GM12878 (cell line): Measurements from ENCODE around the gene AKAP13. TPM values are rescaled to one million over a fixed set of nuclear protein-coding genes. Genes with fewer than 3 reads are reported as not detected.

ENCODE experiments used
- ATF2 ChIP-seq: IDR thresholded peaks from 2 replicates; pipeline ENCODE4 v1.6.1; 2012; ENCODE audit warnings: low read length, inconsistent platforms
- ATF7 ChIP-seq: fragments of 450-650 bp; IDR thresholded peaks from 2 replicates; pipeline ENCODE4 v1.6.1; 2016; ENCODE audit warnings: low read depth, mild to moderate bottlenecking
- BHLHE40 ChIP-seq, 2 experiments: fragments of 450-650 bp in 1 of 2; IDR thresholded peaks; 2 replicates each; pipeline ENCODE4 v1.6.1; 2011 to 2017; ENCODE audit warnings: low read depth in 2 of 2, borderline replicate concordance in 1 of 2, improper control_type of control experiment in 1 of 2, low read length in 1 of 2, mild to moderate bottlenecking in 1 of 2
- CBX3 ChIP-seq: fragments of 200-600 bp; sonication (generic); IDR thresholded peaks from 2 replicates; pipeline ENCODE4 v1.6.1; 2016; ENCODE audit warnings: low read depth, borderline replicate concordance
- EED ChIP-seq: sonication (generic); IDR thresholded peaks from 2 replicates; pipeline ENCODE4 v1.6.1; 2016; ENCODE audit warnings: antibody characterized with exemption, low read depth
- IRF4 ChIP-seq: IDR thresholded peaks from 2 replicates; pipeline ENCODE4 v1.6.1; 2011; ENCODE audit warnings: low read depth, low read length
- MEF2A ChIP-seq: IDR thresholded peaks from 2 replicates; pipeline ENCODE4 v1.6.1; 2011; ENCODE audit warnings: low read depth, mild to moderate bottlenecking, low read length, moderate library complexity; ENCODE audit not compliant: insufficient read depth
- MTA3 ChIP-seq: IDR thresholded peaks from 2 replicates; pipeline ENCODE4 v1.6.1; 2012; ENCODE audit warnings: low read length, inconsistent platforms, borderline replicate concordance
- MXI1 ChIP-seq: fragments of 150-350 bp; IDR thresholded peaks from 2 replicates; pipeline ENCODE4 v1.6.1; 2011; ENCODE audit warnings: low read depth, mild to moderate bottlenecking, inconsistent platforms, low read length, improper control_type of control experiment
- NBN ChIP-seq: fragments of 450-650 bp; IDR thresholded peaks from 2 replicates; pipeline ENCODE4 v1.6.1; 2016
- PAX5 ChIP-seq: IDR thresholded peaks from 2 replicates; pipeline ENCODE4 v1.6.1; 2011; ENCODE audit warnings: low read depth, low read length, borderline replicate concordance
- RFX5 ChIP-seq: IDR thresholded peaks from 2 replicates; pipeline ENCODE4 v1.6.1; 2011; ENCODE audit warnings: low read depth, low read length, improper control_type of control experiment
- STAT1 ChIP-seq: fragments of 450-650 bp; conservative IDR thresholded peaks from 2 replicates; pipeline ENCODE4 v1.6.1; 2014; ENCODE audit warnings: antibody characterized with exemption, mild to moderate bottlenecking
- TAF1 ChIP-seq: IDR thresholded peaks from 2 replicates; pipeline ENCODE4 v1.6.1; 2011; ENCODE audit warnings: mild to moderate bottlenecking, low read depth, low read length, borderline replicate concordance
- TBL1XR1 ChIP-seq: IDR thresholded peaks from 2 replicates; pipeline ENCODE4 v1.6.1; 2012; ENCODE audit warnings: low read depth, low read length, improper control_type of control experiment
- USF1 ChIP-seq: IDR thresholded peaks from 2 replicates; pipeline ENCODE4 v1.6.1; 2011; ENCODE audit warnings: borderline replicate concordance, low read depth, mild to moderate bottlenecking, moderate library complexity, mixed read lengths, low read length; ENCODE audit not compliant: insufficient read depth; ENCODE audit errors: extremely low read length
- ZBED1 ChIP-seq: IDR thresholded peaks from 2 replicates; pipeline ENCODE4 v1.6.1; 2016; ENCODE audit warnings: borderline replicate concordance
- ZNF24 ChIP-seq: fragments of 450-650 bp; IDR thresholded peaks from 2 replicates; pipeline ENCODE4 v1.6.1; 2017; ENCODE audit warnings: antibody characterized with exemption, mild to moderate bottlenecking
- polyA plus RNA-seq, 11 experiments: library from polyadenylated mRNA; depleted of rRNA in 4 of 11; unstranded in 6 of 11; stranded (reverse) in 5 of 11; fragments of >200 nt; fragmentation: Nextera tagmentation in 4 of 11; fragmentation: Illumina TruSeq in 1 of 11; extraction: Ambion mirVana in 4 of 11; extraction: Trizol in 1 of 11; gene quantifications; 1 replicate in 1 of 11; 2 replicates in 10 of 11; pipeline versions ENCODE4 v1.2.1 to v1.2.3, GENCODE V29; 2011 to 2016; ENCODE audit warnings: inconsistent platforms in 2 of 11, missing spikeins in 2 of 11, low read depth in 1 of 11
- total RNA-seq, 4 experiments: library from RNA; depleted of rRNA in 3 of 4; stranded (reverse); fragments of >200 nt in 3 of 4; fragmentation: Illumina TruSeq in 1 of 4; extraction: Trizol in 1 of 4; gene quantifications; 2 replicates each; pipeline versions ENCODE4 v1.2.1 to v1.2.3, GENCODE V29; 2013 to 2021
- TF ChIP-seq, protein P1 (sequence below): fragments of 450-650 bp; IDR thresholded peaks from 2 replicates; pipeline ENCODE4 v1.6.1; 2017; ENCODE audit warnings: low read depth, mild to moderate bottlenecking, moderate library complexity
- TF ChIP-seq, protein P2 (sequence below): fragments of 450-650 bp; IDR thresholded peaks from 2 replicates; pipeline ENCODE4 v1.6.1; 2017; ENCODE audit warnings: mild to moderate bottlenecking, low read depth, inconsistent platforms; ENCODE audit not compliant: poor library complexity, severe bottlenecking
- TF ChIP-seq, protein P3 (sequence below): fragments of 450-650 bp; IDR thresholded peaks from 2 replicates; pipeline ENCODE4 v1.6.1; 2016; ENCODE audit warnings: mild to moderate bottlenecking

The AKAP13 gene
- total and polyA plus RNA-seq, 10 of the 15 experiments (the other 5 are each of a cell fraction or from before 2014, with no cell fraction given): 14.4 to 74.9 (median 55.1) TPM

DNA sequence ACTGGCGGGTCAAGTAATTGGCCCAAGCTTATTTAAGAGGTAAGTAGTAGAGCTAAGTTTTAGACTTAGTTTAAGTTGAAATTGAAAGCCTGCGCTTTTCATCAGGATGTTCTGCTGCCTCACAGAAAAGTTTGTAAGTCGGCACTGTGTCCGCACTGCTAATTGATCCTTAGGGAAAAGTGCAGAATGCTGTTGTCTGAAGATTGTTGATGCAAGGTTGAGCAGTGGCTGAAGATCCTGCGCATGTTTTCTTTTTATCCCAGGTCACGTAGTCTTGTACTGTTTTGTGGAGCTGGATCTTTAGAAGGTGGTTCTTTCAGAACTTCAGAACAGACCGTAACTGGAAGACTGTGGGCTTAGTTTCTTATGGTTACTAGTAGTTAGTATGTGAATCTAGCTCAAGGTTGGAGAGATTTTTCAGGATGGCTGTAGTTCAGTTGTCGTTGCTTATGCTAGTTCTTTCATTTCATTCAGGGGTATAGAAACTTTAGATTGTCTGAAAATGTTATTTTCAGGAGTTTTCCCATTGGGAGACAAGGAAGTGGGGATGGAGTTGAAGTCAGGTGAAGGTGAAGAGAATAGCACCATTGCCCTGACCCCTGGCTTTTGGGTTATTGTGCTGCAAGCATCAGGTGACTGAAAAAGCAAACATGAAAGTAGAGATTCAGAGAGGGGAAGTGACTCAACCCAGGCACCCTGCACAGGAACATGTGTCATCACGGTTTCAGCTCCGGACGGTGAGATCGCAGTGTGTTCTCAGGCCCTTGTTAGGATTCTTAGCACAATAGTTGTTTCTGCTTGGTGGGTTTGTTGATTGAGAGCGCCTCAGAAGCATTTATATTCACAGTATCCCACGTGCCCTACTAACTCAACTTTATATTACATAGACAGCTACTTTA lies 32.8 kb downstream of the AKAP13 start (continued):
- TF ChIP-seq, protein P1, sequence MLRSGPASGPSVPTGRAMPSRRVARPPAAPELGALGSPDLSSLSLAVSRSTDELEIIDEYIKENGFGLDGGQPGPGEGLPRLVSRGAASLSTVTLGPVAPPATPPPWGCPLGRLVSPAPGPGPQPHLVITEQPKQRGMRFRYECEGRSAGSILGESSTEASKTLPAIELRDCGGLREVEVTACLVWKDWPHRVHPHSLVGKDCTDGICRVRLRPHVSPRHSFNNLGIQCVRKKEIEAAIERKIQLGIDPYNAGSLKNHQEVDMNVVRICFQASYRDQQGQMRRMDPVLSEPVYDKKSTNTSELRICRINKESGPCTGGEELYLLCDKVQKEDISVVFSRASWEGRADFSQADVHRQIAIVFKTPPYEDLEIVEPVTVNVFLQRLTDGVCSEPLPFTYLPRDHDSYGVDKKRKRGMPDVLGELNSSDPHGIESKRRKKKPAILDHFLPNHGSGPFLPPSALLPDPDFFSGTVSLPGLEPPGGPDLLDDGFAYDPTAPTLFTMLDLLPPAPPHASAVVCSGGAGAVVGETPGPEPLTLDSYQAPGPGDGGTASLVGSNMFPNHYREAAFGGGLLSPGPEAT: peak; percentile 78
- TF ChIP-seq PAX5: peak; percentile 96
- TF ChIP-seq ATF7: peak; percentile 91
- no peak for TF ChIP-seq CBX3
- TF ChIP-seq NBN: no peak
- no peak for TF ChIP-seq RFX5
- TF ChIP-seq ZBED1: peak; percentile 83; the same call in 1 of the 2 replicates
- TF ChIP-seq TAF1: 0 out of 2 replicates have a peak, but pooled peaks have one; percentile 27
- peak; percentile 98 for TF ChIP-seq IRF4
- peak; percentile 83; the same call in 1 of the 2 replicates for TF ChIP-seq MTA3
- TF ChIP-seq MEF2A: peak; percentile 73; the same call in 1 of the 2 replicates
- peak; percentile 97 for TF ChIP-seq TBL1XR1
- TF ChIP-seq EED: peak; percentile 90
- TF ChIP-seq BHLHE40 (IDR thresholded peaks at IDR 0.05; ENCODE audit: borderline replicate concordance in 1 of 2, low read depth in 2 of 2, low read length in 1 of 2): peak; percentile 94 to 96
- TF ChIP-seq STAT1: no peak
- TF ChIP-seq ATF2: peak; percentile 92; the same call in 1 of the 2 replicates
- TF ChIP-seq USF1: peak; percentile 63
- TF ChIP-seq, protein P2, sequence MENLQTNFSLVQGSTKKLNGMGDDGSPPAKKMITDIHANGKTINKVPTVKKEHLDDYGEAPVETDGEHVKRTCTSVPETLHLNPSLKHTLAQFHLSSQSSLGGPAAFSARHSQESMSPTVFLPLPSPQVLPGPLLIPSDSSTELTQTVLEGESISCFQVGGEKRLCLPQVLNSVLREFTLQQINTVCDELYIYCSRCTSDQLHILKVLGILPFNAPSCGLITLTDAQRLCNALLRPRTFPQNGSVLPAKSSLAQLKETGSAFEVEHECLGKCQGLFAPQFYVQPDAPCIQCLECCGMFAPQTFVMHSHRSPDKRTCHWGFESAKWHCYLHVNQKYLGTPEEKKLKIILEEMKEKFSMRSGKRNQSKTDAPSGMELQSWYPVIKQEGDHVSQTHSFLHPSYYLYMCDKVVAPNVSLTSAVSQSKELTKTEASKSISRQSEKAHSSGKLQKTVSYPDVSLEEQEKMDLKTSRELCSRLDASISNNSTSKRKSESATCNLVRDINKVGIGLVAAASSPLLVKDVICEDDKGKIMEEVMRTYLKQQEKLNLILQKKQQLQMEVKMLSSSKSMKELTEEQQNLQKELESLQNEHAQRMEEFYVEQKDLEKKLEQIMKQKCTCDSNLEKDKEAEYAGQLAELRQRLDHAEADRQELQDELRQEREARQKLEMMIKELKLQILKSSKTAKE: peak; percentile 75
- peak; percentile 93 for TF ChIP-seq MXI1
- peak; percentile 67; the same call in 1 of the 2 replicates for TF ChIP-seq ZNF24
- TF ChIP-seq, protein P3, sequence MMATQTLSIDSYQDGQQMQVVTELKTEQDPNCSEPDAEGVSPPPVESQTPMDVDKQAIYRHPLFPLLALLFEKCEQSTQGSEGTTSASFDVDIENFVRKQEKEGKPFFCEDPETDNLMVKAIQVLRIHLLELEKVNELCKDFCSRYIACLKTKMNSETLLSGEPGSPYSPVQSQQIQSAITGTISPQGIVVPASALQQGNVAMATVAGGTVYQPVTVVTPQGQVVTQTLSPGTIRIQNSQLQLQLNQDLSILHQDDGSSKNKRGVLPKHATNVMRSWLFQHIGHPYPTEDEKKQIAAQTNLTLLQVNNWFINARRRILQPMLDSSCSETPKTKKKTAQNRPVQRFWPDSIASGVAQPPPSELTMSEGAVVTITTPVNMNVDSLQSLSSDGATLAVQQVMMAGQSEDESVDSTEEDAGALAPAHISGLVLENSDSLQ: peak; percentile 66
